GM19023 (cell line): ENCODE measurements around the gene TLDC2.

Experiments
- ATAC-seq: cut with Tn5 transposase; IDR thresholded peaks from one replicate; pipeline ENCODE4 v1.9.1; 2021; ENCODE audit warnings: mild to moderate bottlenecking, moderate library complexity; ENCODE audit not compliant: unreplicated experiment

The TLDC2 gene

GRCh38 chr20:36849333-36850065, 26.4 kb upstream of the TLDC2 start:
- ATAC-seq = no peak

- no peak for ATAC-seq
These were observed 25.2 kb upstream of the TLDC2 start for GRCh38 chr20:36850759-36851158.

- ATAC-seq = no peak
These were observed 24.4 kb upstream of the TLDC2 start for GRCh38 chr20:36851490-36851889.

- ATAC-seq = no peak
These were observed 23.8 kb upstream of the TLDC2 start for GRCh38 chr20:36852187-36852586.

- no peak for ATAC-seq
These were observed 21.3 kb upstream of the TLDC2 start for GRCh38 chr20:36854348-36855240.

GRCh38 chr20:36855241-36855657, 20.7 kb upstream of the TLDC2 start:
- no peak for ATAC-seq

GRCh38 chr20:36856195-36856594, 19.7 kb upstream of the TLDC2 start:
- ATAC-seq = no peak

GRCh38 chr20:36856691-36857635, 19.0 kb upstream of the TLDC2 start:
- ATAC-seq = no peak

GRCh38 chr20:36859282-36859555, 16.7 kb upstream of the TLDC2 start:
- no peak for ATAC-seq

- no peak for ATAC-seq
These were observed 16.1 kb upstream of the TLDC2 start for GRCh38 chr20:36859700-36860330.

GRCh38 chr20:36860339-36860738, 15.6 kb upstream of the TLDC2 start:
- no peak for ATAC-seq

- no peak for ATAC-seq
These were observed 14.9 kb upstream of the TLDC2 start for GRCh38 chr20:36860811-36861624.

- no peak for ATAC-seq
These were observed 14.4 kb upstream of the TLDC2 start for GRCh38 chr20:36861625-36861874.

GRCh38 chr20:36861875-36862801, 13.8 kb upstream of the TLDC2 start:
- no peak for ATAC-seq

GRCh38 chr20:36862857-36863668, 12.9 kb upstream of the TLDC2 start:
- peak; percentile 49 for ATAC-seq

GRCh38 chr20:36865076-36865860, 10.7 kb upstream of the TLDC2 start:
- no peak for ATAC-seq

GRCh38 chr20:36865861-36866149, 10.1 kb upstream of the TLDC2 start:
- ATAC-seq = no peak

- ATAC-seq = no peak
These were observed 9.8 kb upstream of the TLDC2 start for GRCh38 chr20:36866164-36866563.
